ENCODE data around the gene USP3.
"Not testable (repeated sequence)": the region's sequence is repeated elsewhere in the genome, so short reads cannot be mapped to it uniquely, and the experiment has no call there.

USP3 gene

DNA sequence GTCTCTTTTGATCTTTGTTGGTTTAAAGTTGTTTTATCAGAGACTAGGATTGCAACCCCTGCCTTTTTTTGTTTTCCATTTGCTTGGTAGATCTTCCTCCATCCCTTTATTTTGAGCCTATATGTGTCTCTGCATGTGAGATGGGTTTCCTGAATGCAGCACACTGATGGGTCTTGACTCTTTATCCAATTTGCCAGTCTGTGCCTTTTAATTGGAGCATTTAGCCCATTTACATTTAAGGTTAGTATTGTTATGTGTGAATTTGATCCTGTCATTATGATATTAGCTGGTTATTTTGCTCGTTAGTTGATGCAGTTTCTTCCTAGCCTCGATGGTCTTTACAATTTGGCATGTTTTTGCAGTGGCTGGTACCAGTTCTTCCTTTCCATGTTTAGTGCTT is 116.4 kb downstream of the USP3 start:
- DNase-seq, result not testable (repeated sequence)

GRCh38 chr15:63623232-63623969 is 119.0 kb downstream of the USP3 start:
- DNase-seq, result no peak

DNA sequence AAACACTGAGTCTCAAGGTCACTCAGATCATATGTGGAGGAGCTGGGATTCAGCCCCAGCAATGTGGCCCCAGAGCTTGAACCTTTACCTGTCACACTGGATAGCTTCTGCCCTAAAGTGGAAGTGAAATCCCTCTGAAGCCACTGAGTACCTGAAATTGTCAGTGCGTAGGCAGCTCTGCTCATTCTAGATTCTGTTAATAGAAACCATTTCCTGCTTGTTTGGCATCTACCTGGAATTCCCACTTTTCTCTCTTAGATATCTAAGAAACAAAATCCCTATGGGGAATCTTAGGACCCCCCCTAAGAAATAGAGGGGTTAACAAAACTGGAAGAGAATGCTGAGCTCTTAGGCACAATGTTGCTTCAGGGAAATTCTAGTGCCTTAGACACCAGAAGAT is 122.6 kb downstream of the USP3 start:
- DNase-seq, result no peak

- no peak for DNase-seq
Measured at GRCh38 chr15:63628123-63628822, 123.9 kb downstream of the USP3 start.

DNA sequence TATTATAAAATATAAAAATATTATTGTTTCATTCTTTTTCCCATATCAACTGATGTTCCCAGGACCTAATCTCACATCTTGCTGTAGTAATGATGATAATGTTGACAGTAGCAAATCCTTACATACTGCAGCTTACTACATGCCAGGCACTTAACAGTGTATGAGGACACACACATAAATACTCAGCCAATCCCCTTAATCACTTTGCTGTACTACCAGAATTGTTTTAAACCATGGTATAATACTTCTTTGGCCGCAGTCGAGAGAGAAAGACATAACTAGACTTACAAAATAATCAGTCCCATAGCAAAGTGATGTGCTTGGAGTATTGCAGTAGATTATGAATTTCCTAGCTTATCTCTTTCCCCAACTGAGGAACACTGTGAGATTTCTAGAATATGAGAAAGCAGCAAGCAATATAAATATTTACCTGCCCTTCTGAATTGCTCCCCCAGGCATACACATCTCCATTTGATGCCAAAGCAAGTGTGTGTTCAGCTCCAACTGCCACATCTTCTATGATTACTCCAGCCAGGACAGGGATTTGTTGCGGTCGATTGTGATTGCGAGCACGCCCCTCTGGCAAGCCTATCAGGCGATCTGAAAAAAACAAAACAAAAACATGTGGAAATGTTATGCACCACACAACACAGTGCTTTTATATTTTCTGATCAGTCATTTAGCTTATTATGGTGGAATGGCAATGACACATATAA is 125.8 kb downstream of the USP3 start:
- DNase-seq, result no peak

- DNase-seq, result no peak
Measured at GRCh38 chr15:63633312-63633711, 128.9 kb downstream of the USP3 start.

- no peak for DNase-seq
Measured at GRCh38 chr15:63634154-63634553, 129.8 kb downstream of the USP3 start.

GRCh38 chr15:63636518-63637061 is 132.2 kb downstream of the USP3 start:
- DNase-seq, result no peak

GRCh38 chr15:63638839-63639238 is 134.4 kb downstream of the USP3 start:
- DNase-seq, result no peak

DNA sequence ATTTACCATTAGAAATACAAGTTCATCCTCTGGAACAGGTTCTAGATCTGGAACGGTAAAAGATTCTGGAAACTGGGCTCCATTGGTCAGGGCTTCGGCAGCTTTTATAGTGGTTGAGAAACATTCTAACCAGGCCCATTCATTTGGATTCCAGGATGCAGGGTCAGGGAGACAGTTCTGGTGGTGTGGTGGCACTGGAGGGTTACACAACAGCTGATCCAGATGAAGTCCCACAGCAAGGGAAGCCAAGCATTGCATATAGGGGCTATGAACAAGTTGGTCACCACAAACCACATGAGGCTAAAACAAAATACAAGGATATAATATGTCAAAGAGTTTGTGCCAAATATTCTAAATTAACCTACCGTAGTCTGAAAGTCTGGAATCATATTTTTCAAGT is 135.8 kb downstream of the USP3 start:
- DNase-seq, result no peak
